ENCODE results near the gene WT1. TPM values are rescaled to one million over a fixed set of nuclear protein-coding genes. Genes with fewer than 3 reads are reported as not detected.

The WT1 gene
- total and polyA plus RNA-seq, 2 of the 4 experiments (the other 2 are of a cell fraction) = not detected

GRCh38 chr11:32343325-32344008 lies 91.9 kb downstream of the WT1 start:
- ATAC-seq (ENCODE audit: low read depth) (no peak), DNase-seq (no peak)
- Histone ChIP-seq H3K9me1 (ENCODE audit: insufficient read depth, low read length) (no peaks in the 10 kb centered on the region), H3K27ac (ENCODE audit: insufficient read depth, low read length) (no peak overlapping the region), H3K9me3 (ENCODE audit: control insufficient read depth, insufficient read depth, low read length) (no peaks in the 10 kb centered on the region), H2BK120ac (ENCODE audit: low read depth, low read length) (no peak overlapping the region), H2AK5ac (ENCODE audit: low read depth, low read length) (no peak overlapping the region), H2AK9ac (replicated peaks; ENCODE audit: low read depth, low read length, poor library complexity) (no peak overlapping the region), H4K5ac (ENCODE audit: low read depth, low read length) (no peak overlapping the region), H3K18ac (ENCODE audit: low read depth, low read length) (no peak overlapping the region), H2BK15ac (ENCODE audit: low read depth, low read length) (no peak overlapping the region), H3K23ac (ENCODE audit: low read depth, low read length) (no peak overlapping the region), H4K8ac (ENCODE audit: low read depth in 2 of 2, low read length in 2 of 2) (no peak overlapping the region), H3K4me2 (ENCODE audit: low read depth, low read length) (no peak overlapping the region), H3K9ac (ENCODE audit: low read depth, low read length) (no peak overlapping the region), H2AFZ (replicated peaks; ENCODE audit: low read length, poor library complexity) (no peak overlapping the region), H3K36me3 (ENCODE audit: control insufficient read depth, insufficient read depth, low read length) (no peaks in the 10 kb centered on the region), H4K20me1 (ENCODE audit: insufficient read depth, low read length) (no peaks in the 10 kb centered on the region), H3K4ac (ENCODE audit: low read depth, low read length) (no peak overlapping the region), H2BK5ac (ENCODE audit: low read depth, low read length, poor library complexity, severe bottlenecking) (no peak overlapping the region), H3K14ac (replicated peaks; ENCODE audit: low read depth, low read length) (no peak overlapping the region), H3K4me3 (ENCODE audit: insufficient read depth, low read depth, low read length) (no peak overlapping the region), H3K27me3 (ENCODE audit: control insufficient read depth, insufficient read depth, low read length) (peaks cover 3% of the 10 kb centered on the region), H3K56ac (ENCODE audit: extremely low read depth, insufficient read depth, low read length) (no peak overlapping the region), H3K79me1 (ENCODE audit: low read depth in 1 of 2, low read length in 2 of 2) (no peaks in the 10 kb centered on the region), H2BK20ac (ENCODE audit: low read depth, low read length) (no peak overlapping the region), H4K91ac (ENCODE audit: insufficient read depth, low read depth, low read length) (no peak overlapping the region), H3K4me1 (ENCODE audit: control insufficient read depth, insufficient read depth, low read length) (no peaks in the 10 kb centered on the region)
- in situ Hi-C loops (cut with MboI; ENCODE audit: low sequenced_read_pairs) (no loop called here), intact Hi-C loops (cut with micrococcal nuclease) (loop anchor here (10.0 kb wide), 1 partner anchor 59 kb away; no protein-coding TSS in a partner anchor), dilution Hi-C loops (cut with HindIII; ENCODE audit: low sequenced_read_pairs, unreplicated experiment) (no loop called here)
- no peak for TF ChIP-seq CEBPB (IDR thresholded peaks at IDR 0.05; ENCODE audit: low read depth, low read length)
- TF ChIP-seq NFE2L2 (IDR thresholded peaks at IDR 0.05; ENCODE audit: low read depth, low read length) = no peak
- TF ChIP-seq FOS (IDR thresholded peaks at IDR 0.05; ENCODE audit: low read depth, low read length) = no peak
- TF ChIP-seq POLR2A (IDR thresholded peaks at IDR 0.05; ENCODE audit: low read depth, low read length) = no peak
- TF ChIP-seq MXI1 (IDR thresholded peaks at IDR 0.05; ENCODE audit: borderline replicate concordance, low read depth, low read length) = no peak
- no peak for TF ChIP-seq USF2 (IDR thresholded peaks at IDR 0.05; ENCODE audit: low read depth, low read length)
- TF ChIP-seq RCOR1 (IDR thresholded peaks at IDR 0.05; ENCODE audit: insufficient replicate concordance, low read length) = no peak
- TF ChIP-seq ELK1 (IDR thresholded peaks at IDR 0.05; ENCODE audit: borderline replicate concordance, low read depth, low read length) = no peak
- no peak for TF ChIP-seq RAD21 (IDR thresholded peaks at IDR 0.05; ENCODE audit: low read length)
- ChIA-PET CTCF (interaction anchor here (0.9 kb wide), 1 partner anchor 20 kb away, joined by 5 read pairs; no protein-coding TSS in a partner anchor), POLR2A (ENCODE audit: unreplicated experiment) (no interaction called here)
- no TSS peak for BruUV-seq (replicated peaks)
- WGBS, 2 experiments (ENCODE audit: extremely low coverage in 2 of 2, insufficient read length in 1 of 2) = no CpG with 5 or more reads among the region's 3 CpGs
